Measurements from ENCODE around the gene CPNE1.
A peak's percentile ranks its signal among the peaks of the same experiment; 100 is the strongest.

CPNE1 gene

DNA sequence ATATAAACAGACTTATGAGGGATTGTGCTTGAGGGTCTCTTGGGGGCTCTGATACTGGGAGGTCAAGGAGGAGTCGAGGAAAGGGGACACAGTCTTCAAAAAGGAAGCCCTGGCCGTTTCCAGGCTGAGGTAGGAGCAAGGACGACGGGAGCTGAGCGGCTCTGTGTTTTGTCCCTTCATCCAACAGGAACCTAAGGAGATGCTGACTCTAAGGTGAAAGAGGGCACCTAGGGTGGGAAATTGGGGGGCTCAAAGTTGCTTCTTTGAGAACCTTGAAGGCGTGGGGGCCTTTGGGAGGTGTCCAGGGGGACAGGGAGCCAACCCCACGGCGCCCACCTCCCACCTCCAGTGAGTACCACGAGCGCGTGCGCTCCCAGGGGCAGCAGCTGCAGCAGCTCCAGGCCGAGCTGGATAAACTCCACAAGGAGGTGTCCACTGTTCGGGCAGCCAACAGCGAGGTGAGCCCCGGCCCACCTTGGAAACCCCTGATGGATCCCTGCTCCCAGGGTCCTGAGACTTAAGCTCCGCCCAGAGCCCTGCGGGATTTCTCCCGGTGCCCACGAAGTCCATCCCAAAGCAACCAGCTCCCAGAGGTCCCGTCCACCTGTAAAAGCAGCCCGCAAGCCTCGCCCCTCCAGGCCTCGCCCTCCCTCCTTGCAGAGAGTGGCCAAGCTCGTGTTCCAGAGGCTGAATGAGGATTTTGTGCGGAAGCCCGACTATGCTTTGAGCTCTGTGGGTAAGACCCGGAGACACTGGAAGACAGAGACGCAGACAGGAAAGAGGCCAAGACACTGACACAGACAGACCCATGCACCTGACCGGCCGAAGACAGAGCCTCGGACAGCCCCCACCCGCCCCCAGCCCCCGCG is 46.2 kb downstream of the CPNE1 start:
- DNase-seq: no peak

GRCh38 chr20:35617397-35618262 is 47.1 kb downstream of the CPNE1 start:
- peak; percentile 30 for DNase-seq

- peak; percentile 41 for DNase-seq
These were observed 48.0 kb downstream of the CPNE1 start for GRCh38 chr20:35616465-35617396.

DNA sequence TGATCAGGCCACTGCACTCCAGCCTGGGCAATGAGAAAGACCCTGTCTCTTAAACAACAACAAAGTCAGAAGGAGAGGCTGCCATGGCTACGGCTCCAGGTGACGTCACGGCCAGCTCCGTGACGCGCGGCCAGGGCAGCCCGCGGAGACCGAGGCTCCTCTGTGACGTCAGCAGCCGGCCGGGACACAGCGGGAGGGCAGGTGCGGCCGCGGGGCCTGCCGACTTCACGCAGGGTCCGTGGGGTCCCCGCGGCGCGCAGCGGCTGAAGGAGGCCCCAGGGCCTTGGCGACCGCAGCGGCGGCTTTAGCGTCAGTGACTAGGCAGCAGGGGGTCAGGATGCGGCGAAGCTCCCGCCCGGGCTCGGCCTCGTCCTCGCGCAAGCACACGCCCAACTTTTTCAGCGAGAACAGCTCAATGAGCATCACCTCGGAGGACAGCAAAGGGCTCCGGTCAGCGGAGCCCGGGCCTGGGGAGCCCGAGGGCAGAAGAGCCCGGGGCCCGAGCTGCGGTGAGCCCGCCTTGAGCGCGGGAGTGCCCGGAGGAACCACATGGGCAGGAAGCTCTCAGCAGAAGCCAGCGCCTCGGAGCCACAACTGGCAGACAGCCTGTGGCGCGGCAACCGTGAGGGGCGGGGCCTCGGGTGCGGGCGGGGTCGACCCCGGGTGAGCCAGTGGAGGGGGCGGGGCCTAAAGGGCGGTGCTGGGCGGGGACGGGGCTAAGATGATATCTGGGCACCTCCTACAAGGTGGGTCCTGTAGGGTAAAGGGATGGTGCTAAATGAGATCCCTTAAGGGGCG is 48.8 kb downstream of the CPNE1 start, which contains the start of gene SPAG4:
SPAG4 (plus strand) TSS at position 163 of the 798 bp plus-strand sequence; CDS start at position 338, 175 bp downstream.
- DNase-seq: peak; percentile 98

DNA sequence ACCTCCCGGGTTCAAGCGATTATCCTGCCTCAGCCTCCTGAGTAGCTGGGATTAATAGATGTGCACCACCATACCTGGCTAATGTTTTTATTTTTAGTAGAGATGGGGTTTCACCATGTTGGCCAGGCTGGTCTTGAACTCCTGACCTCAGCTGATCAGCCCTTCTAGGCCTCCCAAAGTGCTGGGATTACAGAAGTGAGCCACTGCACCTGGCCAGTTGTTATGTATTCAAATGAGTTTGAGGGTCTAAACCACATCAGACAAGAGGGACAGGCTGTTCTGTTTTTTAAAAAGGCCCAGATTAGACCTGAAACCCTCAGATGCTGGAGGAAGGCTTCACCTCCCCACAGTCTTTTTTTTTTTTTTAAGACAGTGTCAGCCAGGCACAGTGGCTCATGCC is 53.2 kb downstream of the CPNE1 start:
- no peak for DNase-seq

GRCh38 chr20:35610833-35611427 is 53.8 kb downstream of the CPNE1 start:
- DNase-seq: no peak

- DNase-seq: no peak
These were observed 57.5 kb downstream of the CPNE1 start for GRCh38 chr20:35607003-35607735.

DNA sequence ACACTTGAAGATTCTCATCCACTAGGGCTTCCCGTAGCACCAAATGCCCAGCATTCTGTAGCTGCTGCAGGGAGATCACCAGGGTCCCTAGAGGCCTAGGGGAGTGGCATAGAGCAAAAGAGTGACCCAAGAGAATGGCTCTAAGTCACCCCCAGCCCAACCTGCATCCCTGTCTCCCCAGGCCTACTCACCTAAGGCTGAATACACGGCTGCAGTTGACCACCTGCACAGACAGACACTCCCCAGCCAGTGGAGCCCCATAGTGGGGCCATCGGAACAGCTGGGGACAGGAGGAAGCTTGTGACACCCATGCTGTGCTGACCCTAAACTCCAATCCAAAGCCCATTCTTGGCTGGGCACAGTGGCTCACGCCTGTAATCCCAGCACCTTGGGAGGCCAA is 58.6 kb downstream of the CPNE1 start:
- DNase-seq: no peak

- DNase-seq: no peak
These were observed 60.3 kb downstream of the CPNE1 start for GRCh38 chr20:35604449-35604747.

GRCh38 chr20:35603695-35604448 is 60.8 kb downstream of the CPNE1 start:
- DNase-seq: no peak

- DNase-seq: no peak
These were observed 61.7 kb downstream of the CPNE1 start for GRCh38 chr20:35602851-35603495.

GRCh38 chr20:35601990-35602389 is 62.7 kb downstream of the CPNE1 start:
- no peak for DNase-seq

- peak; percentile 52 for DNase-seq
These were observed 63.4 kb downstream of the CPNE1 start for GRCh38 chr20:35600993-35601973.

- no peak for DNase-seq
These were observed 64.3 kb downstream of the CPNE1 start for GRCh38 chr20:35600176-35600992.

DNA sequence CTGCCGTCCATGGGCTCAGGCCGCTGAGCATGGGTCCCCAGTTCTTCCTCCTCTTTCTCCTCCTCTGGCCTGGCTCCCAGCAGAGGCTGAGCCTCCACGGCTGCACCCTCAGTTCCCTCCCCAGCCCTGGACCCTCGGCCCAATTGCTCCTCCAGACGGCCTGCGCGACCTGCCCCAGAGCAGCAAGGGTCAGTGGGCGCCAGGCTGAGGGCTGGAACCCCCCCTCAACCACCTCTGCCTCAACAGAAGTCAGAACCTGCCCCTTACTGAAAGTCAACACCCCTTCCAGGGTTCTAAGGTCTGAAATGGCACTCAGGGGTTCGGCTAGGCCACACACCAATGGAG is 65.0 kb downstream of the CPNE1 start:
- no peak for DNase-seq

DNA sequence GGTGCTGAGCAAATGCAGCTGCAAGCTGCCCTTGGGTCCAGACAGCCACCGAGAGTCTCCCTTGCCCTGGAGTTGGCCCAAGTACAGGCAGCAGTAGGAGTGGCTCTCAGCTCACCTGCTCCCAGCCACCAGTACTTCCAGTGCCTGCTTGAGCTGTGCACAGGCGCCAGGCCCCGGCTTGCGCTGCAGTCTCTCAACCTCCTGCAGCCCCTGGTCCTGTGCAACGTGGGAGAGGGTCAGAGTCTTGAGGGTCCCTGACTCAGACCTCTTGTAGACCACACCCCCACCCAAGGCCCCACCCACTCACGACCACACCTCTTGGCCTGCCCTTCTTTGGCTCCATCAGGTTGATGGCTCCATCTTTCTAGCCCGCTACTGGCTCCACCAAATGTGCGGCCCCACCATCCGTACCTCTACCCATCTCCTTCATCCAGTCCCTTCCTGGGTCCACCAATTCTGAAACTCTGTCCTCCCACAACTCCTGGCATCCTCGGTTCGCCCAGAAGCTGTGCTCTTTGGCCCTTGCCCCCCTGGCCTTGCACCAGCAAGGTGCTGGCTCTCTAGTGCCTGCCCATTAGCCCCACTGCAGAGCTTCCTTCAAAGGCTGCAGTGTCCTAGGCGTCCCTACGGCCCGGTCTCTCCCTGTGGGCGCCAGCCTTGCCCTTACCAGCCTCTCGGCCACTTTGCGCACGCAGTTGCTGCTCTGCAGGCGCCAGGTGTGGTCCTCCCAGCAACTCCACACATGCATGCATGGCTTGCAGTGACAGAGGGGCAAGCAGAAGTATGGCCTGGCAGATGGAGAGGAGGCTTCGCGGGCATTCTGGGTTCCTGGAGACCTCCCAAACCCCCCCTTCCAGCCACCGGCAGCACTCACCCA is 65.6 kb downstream of the CPNE1 start:
- no peak for DNase-seq

Measured in NCI-H1092 (cell line).